ENCODE data around the gene NNAT. TPM values are rescaled to one million over a fixed set of nuclear protein-coding genes. Genes with fewer than 3 reads are reported as not detected.
A peak's percentile ranks its signal among the peaks of the same experiment; 100 is the strongest.

The NNAT gene
- total RNA-seq, 1 donor from 2014 or later = 0.19 TPM

GRCh38 chr20:37556538-37556937 is 35.5 kb downstream of the NNAT start:
- ATAC-seq (no peak), DNase-seq (ENCODE audit: missing footprints) (no peak)
- intact Hi-C loops (cut with DNase I) = no loop called here

DNA sequence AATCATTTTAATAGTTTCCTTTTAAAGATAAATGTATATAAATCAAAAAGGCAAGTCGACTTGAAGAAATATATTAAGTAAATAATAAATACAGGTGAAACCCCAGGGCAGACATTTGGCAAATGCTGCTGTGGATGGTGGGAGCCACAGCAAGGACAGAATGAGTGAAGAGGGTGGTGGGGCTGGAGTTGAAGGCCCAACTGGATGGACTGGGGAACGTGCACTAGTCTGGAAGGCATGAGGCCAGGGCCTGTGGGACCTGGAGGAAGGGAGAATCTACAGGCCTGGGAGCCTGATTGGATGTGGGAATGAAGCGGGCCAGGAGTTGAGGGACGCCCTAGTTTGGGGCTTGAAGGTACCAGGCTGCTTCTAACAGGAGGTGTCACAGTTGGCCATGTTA is 37.3 kb downstream of the NNAT start:
- DNase-seq (ENCODE audit: missing footprints) = no peak
- intact Hi-C loops (cut with DNase I) = no loop called here
- ATAC-seq = no peak

GRCh38 chr20:37558779-37559178 is 37.7 kb downstream of the NNAT start:
- intact Hi-C loops (cut with DNase I) = no loop called here
- ATAC-seq (no peak), DNase-seq (ENCODE audit: missing footprints) (no peak)

DNA sequence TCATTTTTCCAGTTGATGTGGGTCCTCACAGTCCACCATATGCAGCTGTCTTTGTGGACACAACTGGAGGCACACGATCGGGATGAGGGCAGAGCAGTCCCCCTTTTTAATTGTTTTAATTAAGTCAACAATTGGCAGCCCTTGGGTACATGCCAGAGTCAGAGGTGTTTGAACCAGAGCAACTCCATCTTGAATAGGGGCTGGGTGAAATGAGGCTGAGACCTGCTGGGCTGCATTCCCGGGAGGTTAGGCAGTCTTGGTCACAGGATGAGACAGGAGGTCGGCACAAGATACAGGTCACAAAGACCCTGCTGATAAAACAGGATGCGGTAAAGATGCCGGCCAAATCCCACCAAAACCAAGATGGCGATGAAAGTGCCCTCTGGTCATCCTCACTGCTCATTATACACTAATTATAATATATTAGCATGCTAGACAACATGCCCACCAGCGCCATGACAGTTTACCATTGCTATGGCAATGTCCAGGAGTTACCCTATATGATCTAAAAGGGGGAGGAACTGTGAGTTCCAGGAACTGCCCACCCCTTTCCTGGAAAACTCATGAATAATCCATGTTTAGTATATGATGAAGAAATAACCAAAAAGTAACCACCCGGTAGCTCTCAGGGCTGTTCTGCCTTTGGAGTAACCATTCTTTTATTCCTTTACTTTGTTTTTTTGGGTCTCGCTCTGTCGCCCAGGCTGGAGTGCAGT is 38.4 kb downstream of the NNAT start:
- no peak for DNase-seq (ENCODE audit: missing footprints)
- intact Hi-C loops (cut with DNase I) = no loop called here
- no peak for ATAC-seq

GRCh38 chr20:37560629-37561028 is 39.6 kb downstream of the NNAT start:
- DNase-seq (ENCODE audit: missing footprints) (no peak), ATAC-seq (no peak)
- intact Hi-C loops (cut with DNase I) = no loop called here

- DNase-seq (ENCODE audit: missing footprints) (no peak), ATAC-seq (no peak)
- intact Hi-C loops (cut with DNase I) = no loop called here
Measured at GRCh38 chr20:37562695-37563480, 41.8 kb downstream of the NNAT start.

- intact Hi-C loops (cut with DNase I) = loop anchor here (1.0 to 2.0 kb wide), 2 partner anchors 429 to 658 kb away; no protein-coding TSS in a partner anchor
- no peak for DNase-seq (ENCODE audit: missing footprints)
- no peak for ATAC-seq
Measured at GRCh38 chr20:37564016-37564387, 43.0 kb downstream of the NNAT start.

- ATAC-seq (peak; percentile 76), DNase-seq (ENCODE audit: missing footprints) (peak; percentile 79)
- intact Hi-C loops (cut with DNase I) = loop anchor here (1.0 to 2.0 kb wide), 2 partner anchors 428 to 658 kb away; no protein-coding TSS in a partner anchor
Measured at GRCh38 chr20:37564388-37565133, 43.5 kb downstream of the NNAT start.

DNA sequence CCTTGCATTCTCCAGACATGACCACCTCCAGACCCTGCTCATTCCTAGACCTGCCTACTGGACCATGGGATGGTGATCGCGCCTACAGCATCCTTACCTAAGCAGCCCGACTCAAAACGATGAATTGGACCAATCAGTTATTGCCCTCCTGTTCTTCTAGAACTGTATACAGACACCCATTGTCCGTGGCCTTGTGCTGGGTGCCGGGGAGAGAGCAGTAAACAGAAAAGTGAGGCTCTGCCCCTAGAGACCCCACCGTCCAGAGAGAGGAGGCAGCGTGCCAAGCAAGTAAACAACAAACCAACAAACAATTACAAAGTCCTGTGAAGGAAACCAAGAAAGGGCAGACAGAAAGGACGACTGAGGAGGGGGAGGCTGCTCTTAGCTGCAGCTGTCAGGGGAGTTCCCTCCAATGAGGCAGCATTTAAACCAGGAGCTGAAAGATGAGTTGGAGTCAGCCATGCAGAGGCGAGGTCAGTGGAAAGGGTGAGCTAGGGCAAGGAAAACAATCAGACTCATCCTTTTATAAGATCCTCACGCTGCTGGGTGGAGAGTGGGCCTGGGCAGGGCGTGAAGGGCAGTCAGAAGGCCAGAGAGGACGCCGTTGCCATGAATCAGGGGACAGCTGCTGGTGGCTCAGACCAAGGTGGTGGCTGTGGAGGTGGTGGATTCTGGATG is 44.2 kb downstream of the NNAT start:
- DNase-seq (ENCODE audit: missing footprints) = no peak
- intact Hi-C loops (cut with DNase I) = loop anchor here (2.0 kb wide), 1 partner anchor 428 kb away; no protein-coding TSS in a partner anchor
- no peak for ATAC-seq

DNA sequence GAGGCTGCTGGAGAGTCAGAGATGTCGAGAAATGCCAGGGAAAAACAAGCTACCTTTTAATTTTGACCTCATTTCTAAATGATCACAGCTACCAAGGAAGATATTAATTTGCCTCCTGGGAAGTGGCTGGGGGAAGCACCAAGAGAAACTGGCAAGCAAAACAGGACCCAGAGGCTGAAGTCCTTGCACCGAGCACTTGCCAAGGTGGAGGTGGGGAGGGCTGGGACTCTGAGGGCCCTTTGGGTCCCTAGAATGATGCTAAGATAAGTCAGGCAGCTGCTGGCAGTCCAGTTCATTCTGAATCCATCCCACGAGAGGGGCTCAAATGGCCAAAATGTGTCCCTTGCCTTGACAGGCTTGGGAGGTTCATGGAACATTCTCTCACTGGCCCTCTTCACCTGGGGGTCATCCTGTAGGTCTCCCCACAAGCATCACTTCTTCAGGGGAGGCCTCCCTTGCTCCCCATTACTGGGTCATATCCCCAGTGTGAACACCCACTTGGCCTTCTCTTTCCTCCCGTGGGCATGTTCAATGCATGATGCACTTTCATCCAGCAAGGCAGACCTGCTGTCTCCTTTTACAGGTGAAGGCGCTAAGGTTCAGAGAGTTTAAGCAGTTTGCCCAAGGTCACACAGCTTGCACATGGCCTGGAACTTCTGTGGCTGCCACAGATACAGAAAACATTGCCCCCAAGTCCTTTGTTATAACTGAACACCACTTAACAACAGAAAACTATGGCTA is 45.7 kb downstream of the NNAT start:
- DNase-seq (ENCODE audit: missing footprints) (no peak), ATAC-seq (no peak)
- intact Hi-C loops (cut with DNase I) = no loop called here

GRCh38 chr20:37567331-37567665 is 46.2 kb downstream of the NNAT start:
- intact Hi-C loops (cut with DNase I) = no loop called here
- no peak for DNase-seq (ENCODE audit: missing footprints)
- no peak for ATAC-seq

GRCh38 chr20:37567671-37568588 is 46.9 kb downstream of the NNAT start:
- intact Hi-C loops (cut with DNase I) = no loop called here

GRCh38 chr20:37570419-37570818 is 49.4 kb downstream of the NNAT start:
- no peak for ATAC-seq
- no peak for DNase-seq (ENCODE audit: missing footprints)
- intact Hi-C loops (cut with DNase I) = loop anchor here (10.0 kb wide), 1 partner anchor 324 kb away; no protein-coding TSS in a partner anchor

More at GRCh38 chr20:37567671-37568588, 46.9 kb downstream of the NNAT start:
- DNase-seq (ENCODE audit: missing footprints) = no peak
- ATAC-seq = no peak

- ATAC-seq = no peak
Measured at GRCh38 chr20:37571033-37571432, 50.0 kb downstream of the NNAT start.

More at GRCh38 chr20:37571033-37571432, 50.0 kb downstream of the NNAT start:
- DNase-seq (ENCODE audit: missing footprints) = no peak
- intact Hi-C loops (cut with DNase I) = loop anchor here (10.0 kb wide), 1 partner anchor 324 kb away; no protein-coding TSS in a partner anchor
